GM13976 (cell line): ENCODE measurements around the gene ZCCHC12.

Experiments used
- DNase-seq: peaks from one replicate; pipeline ENCODE4 v3.0.0; 2012; ENCODE audit warnings: low spot score
- CTCF ChIP-seq: IDR thresholded peaks from 2 replicates; pipeline ENCODE4 v1.5.1; 2012; ENCODE audit warnings: borderline replicate concordance, mild to moderate bottlenecking; ENCODE audit not compliant: insufficient read depth; ENCODE audit errors: extremely low read depth, missing control alignments, control extremely low read depth
- in situ Hi-C: fragments of 300-500 bp; cut with MboI; formaldehyde crosslinking; loops from one replicate; pipeline ENCODE4 v1.12.0; 2022; ENCODE audit warnings: low sequenced_read_pairs, mixed read lengths, inconsistent platforms; ENCODE audit not compliant: unreplicated experiment

ZCCHC12 gene

GRCh38 chrX:118867251-118867650, 43.6 kb downstream of the ZCCHC12 start:
- in situ Hi-C loops: no loop called here
- TF ChIP-seq CTCF: no peak
- no peak for DNase-seq

- no peak for TF ChIP-seq CTCF
- in situ Hi-C loops: no loop called here
- no peak for DNase-seq
These were observed 48.5 kb downstream of the ZCCHC12 start for GRCh38 chrX:118872102-118872566.
